ENCODE measurements around the gene PARN.

DNA sequence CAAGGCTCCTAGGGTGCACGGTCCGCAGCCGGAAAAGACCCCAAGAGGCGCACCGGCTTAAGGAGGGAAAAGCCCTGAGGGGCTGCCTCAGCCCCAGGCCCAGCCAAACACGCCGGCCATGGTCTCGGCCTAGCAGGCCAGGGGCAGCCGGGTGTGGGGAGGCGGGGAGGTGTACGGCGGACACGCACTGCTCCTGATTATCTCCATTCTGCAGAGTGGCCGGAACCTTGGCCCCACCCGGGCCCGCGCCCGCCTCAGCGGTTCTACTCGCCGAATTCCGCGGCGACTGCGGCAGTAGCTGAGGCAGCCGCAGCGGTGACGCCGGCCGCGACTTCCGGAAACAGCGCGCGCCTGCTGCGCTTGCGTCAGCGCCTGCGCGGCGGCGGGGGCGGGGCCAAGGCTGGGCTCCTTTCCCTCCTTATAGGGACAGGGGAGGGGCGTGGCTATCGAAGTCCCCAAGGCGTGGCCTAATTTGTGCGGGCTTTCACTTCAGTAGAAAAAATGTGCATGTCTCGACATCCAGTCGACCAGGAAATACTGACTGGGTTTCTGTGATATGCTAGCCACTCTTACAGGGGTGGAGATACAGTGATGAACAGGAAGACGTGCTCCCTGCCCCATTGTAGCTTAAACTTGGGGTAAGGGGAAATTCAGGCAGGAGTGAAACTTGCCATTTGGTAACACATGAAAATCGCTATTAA is at the start of gene PARN:
- TF ChIP-seq NR1H2 (CRISPR knock-in tag; IDR thresholded peaks at IDR 0.05): no peak
- TF ChIP-seq ATF1 (CRISPR knock-in tag; IDR thresholded peaks at IDR 0.05): no peak
- no peak for TF ChIP-seq ZNF121 (CRISPR knock-in tag; IDR thresholded peaks at IDR 0.05)
- TF ChIP-seq, protein P1, sequence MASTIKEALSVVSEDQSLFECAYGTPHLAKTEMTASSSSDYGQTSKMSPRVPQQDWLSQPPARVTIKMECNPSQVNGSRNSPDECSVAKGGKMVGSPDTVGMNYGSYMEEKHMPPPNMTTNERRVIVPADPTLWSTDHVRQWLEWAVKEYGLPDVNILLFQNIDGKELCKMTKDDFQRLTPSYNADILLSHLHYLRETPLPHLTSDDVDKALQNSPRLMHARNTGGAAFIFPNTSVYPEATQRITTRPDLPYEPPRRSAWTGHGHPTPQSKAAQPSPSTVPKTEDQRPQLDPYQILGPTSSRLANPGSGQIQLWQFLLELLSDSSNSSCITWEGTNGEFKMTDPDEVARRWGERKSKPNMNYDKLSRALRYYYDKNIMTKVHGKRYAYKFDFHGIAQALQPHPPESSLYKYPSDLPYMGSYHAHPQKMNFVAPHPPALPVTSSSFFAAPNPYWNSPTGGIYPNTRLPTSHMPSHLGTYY (CRISPR knock-in tag; IDR thresholded peaks at IDR 0.05): no peak

Data from WTC11 (cell line).